Natural killer cell (primary cell): ENCODE results near the gene CLSTN2. TPM values are rescaled to one million over a fixed set of nuclear protein-coding genes. Genes with fewer than 3 reads are reported as not detected.

Experiments
- ATAC-seq, 3 donors: fragments of 150-1000 bp in 2 of 3; fragments of 200-7000 bp in 1 of 3; cut with Tn5 transposase; 1 replicate in 1 of 3; 2 replicates in 2 of 3; pipeline ENCODE4 v1.10.0; 2021; ENCODE audit warnings: mild to moderate bottlenecking in 2 of 3, moderate library complexity in 2 of 3
- DNase-seq, 2 donors: peaks; one replicate each; pipeline versions ENCODE4 v3.0.0 to v3.0.0-alpha.2; 2013 to 2021; ENCODE audit warnings: mixed read lengths in 1 of 2
- H3K27ac ChIP-seq: one replicate; pipeline ENCODE4 v1.5.1; 2013; ENCODE audit warnings: mild to moderate bottlenecking, low read length
- H3K27me3 ChIP-seq: one replicate; pipeline ENCODE4 v1.6.1; 2013; ENCODE audit warnings: low read length; ENCODE audit not compliant: control insufficient read depth, insufficient read depth
- H3K36me3 ChIP-seq: one replicate; pipeline ENCODE4 v1.6.1; 2013; ENCODE audit warnings: low read length; ENCODE audit not compliant: control insufficient read depth, insufficient read depth
- H3K4me1 ChIP-seq: one replicate; pipeline ENCODE4 v1.6.1; 2013; ENCODE audit warnings: low read length; ENCODE audit not compliant: control insufficient read depth, insufficient read depth
- H3K4me3 ChIP-seq: one replicate; pipeline ENCODE4 v1.5.1; 2013; ENCODE audit warnings: low read length
- H3K9me3 ChIP-seq: one replicate; pipeline ENCODE4 v1.6.1; 2013; ENCODE audit warnings: low read length; ENCODE audit not compliant: control insufficient read depth, insufficient read depth
- H3K27ac Mint-ChIP-seq, 2 donors: one replicate each; pipeline ENCODE4 v1.8.0; 2022; ENCODE audit warnings: mild to moderate bottlenecking in 2 of 2, mixed read lengths in 2 of 2, moderate library complexity in 1 of 2
- H3K27me3 Mint-ChIP-seq, 2 donors: one replicate each; pipeline ENCODE4 v1.8.0; 2022; ENCODE audit warnings: low read depth in 2 of 2, mixed read lengths in 2 of 2
- H3K36me3 Mint-ChIP-seq: one replicate; pipeline ENCODE4 v1.8.0; 2022; ENCODE audit warnings: mixed read lengths
- H3K4me1 Mint-ChIP-seq, 2 donors: one replicate each; pipeline ENCODE4 v1.8.0; 2022; ENCODE audit warnings: mixed read lengths in 2 of 2
- H3K4me3 Mint-ChIP-seq: one replicate; pipeline ENCODE4 v1.8.0; 2022; ENCODE audit warnings: mild to moderate bottlenecking, moderate library complexity, mixed read lengths
- H3K9me3 Mint-ChIP-seq, 2 donors: one replicate each; pipeline ENCODE4 v1.8.0; 2022; ENCODE audit warnings: mixed read lengths in 2 of 2
- CTCF ChIP-seq: fragments of 200-600 bp; IDR thresholded peaks from one replicate; pipeline ENCODE4 v1.8.0; 2022; ENCODE audit warnings: antibody characterized with exemption
- WGBS: methylation state at CpG from one replicate; pipeline ENCODE4 v1.1.7; 2013; ENCODE audit warnings: missing lambda C conversion rate; ENCODE audit not compliant: insufficient coverage; 5-methylcytosine and 5-hydroxymethylcytosine counted together
- intact Hi-C: fragments of 100-400 bp; cut with micrococcal nuclease; formaldehyde crosslinking; loops from one replicate; pipeline ENCODE4 v1.14.2; 2022
- total RNA-seq, 4 donors: library from RNA; stranded (reverse); fragments of 120-200 nt in 1 of 4; gene quantifications; one replicate each; pipeline versions ENCODE4 v1.2.3 to v1.2.4, GENCODE V29; 2013 to 2022

Gene CLSTN2
- total RNA-seq, 3 donors from 2014 or later (not counting 1 experiment from before 2014, with no cell fraction given): 0.05 TPM; not detected in 2

- peaks cover 17 to 55% of the 10 kb centered on the region in 2 donors for H3K27me3 Mint-ChIP-seq
- no peaks in the 10 kb centered on the region for H3K27me3 ChIP-seq
- 59% methylated on average over 7 of the region's 7 CpGs for WGBS
- H3K4me3 Mint-ChIP-seq: no peak overlapping the region
- intact Hi-C loops: no loop called here
- H3K4me1 ChIP-seq: no peaks in the 10 kb centered on the region
- H3K27ac ChIP-seq: no peak overlapping the region
- no peak for TF ChIP-seq CTCF
- DNase-seq (no peak), ATAC-seq (no peak)
- H3K4me1 Mint-ChIP-seq: peaks cover 3 to 4% of the 10 kb centered on the region in 2 donors
- no peak overlapping the region for H3K4me3 ChIP-seq
- no peaks in the 10 kb centered on the region for H3K9me3 Mint-ChIP-seq
- H3K27ac Mint-ChIP-seq: no peak overlapping the region
- no peaks in the 10 kb centered on the region for H3K36me3 ChIP-seq
- H3K9me3 ChIP-seq: no peaks in the 10 kb centered on the region
- H3K36me3 Mint-ChIP-seq: no peaks in the 10 kb centered on the region
These were observed 533.4 kb downstream of the CLSTN2 start for GRCh38 chr3:140468407-140468806.

- Mint-ChIP-seq H3K27ac (no peak overlapping the region), H3K36me3 (no peaks in the 10 kb centered on the region), H3K4me1 (no peaks in the 10 kb centered on the region), H3K9me3 (no peaks in the 10 kb centered on the region), H3K27me3 (peaks cover 14 to 52% of the 10 kb centered on the region in 2 donors), H3K4me3 (no peak overlapping the region)
- no peak for DNase-seq
- H3K4me3 ChIP-seq: no peak overlapping the region
- ATAC-seq: no peak
- no peaks in the 10 kb centered on the region for H3K36me3 ChIP-seq
- H3K4me1 ChIP-seq: no peaks in the 10 kb centered on the region
- WGBS: 83% methylated on average over 4 of the region's 4 CpGs
- H3K27ac ChIP-seq: no peak overlapping the region
- H3K9me3 ChIP-seq: no peaks in the 10 kb centered on the region
- intact Hi-C loops: no loop called here
- no peaks in the 10 kb centered on the region for H3K27me3 ChIP-seq
- no peak for TF ChIP-seq CTCF
These were observed 534.5 kb downstream of the CLSTN2 start for GRCh38 chr3:140469491-140469890.

- WGBS: 74% methylated on average over 4 of the region's 4 CpGs
- H3K9me3 ChIP-seq: no peaks in the 10 kb centered on the region
- DNase-seq: no peak
- H3K36me3 ChIP-seq: no peaks in the 10 kb centered on the region
- H3K27me3 Mint-ChIP-seq: peaks cover 14 to 50% of the 10 kb centered on the region in 2 donors
- no peaks in the 10 kb centered on the region for H3K27me3 ChIP-seq
- no peaks in the 10 kb centered on the region for H3K36me3 Mint-ChIP-seq
- H3K27ac Mint-ChIP-seq: no peak overlapping the region
- intact Hi-C loops: no loop called here
- H3K4me3 ChIP-seq: no peak overlapping the region
- no peak overlapping the region for H3K27ac ChIP-seq
- H3K9me3 Mint-ChIP-seq: no peaks in the 10 kb centered on the region
- no peak for TF ChIP-seq CTCF
- ATAC-seq: no peak
- H3K4me1 ChIP-seq: no peaks in the 10 kb centered on the region
- H3K4me1 Mint-ChIP-seq: no peaks in the 10 kb centered on the region
- no peak overlapping the region for H3K4me3 Mint-ChIP-seq
These were observed 535.2 kb downstream of the CLSTN2 start for GRCh38 chr3:140470211-140470610.

- intact Hi-C loops: no loop called here
- TF ChIP-seq CTCF: no peak
- Histone ChIP-seq H3K4me1 (no peaks in the 10 kb centered on the region), H3K9me3 (no peaks in the 10 kb centered on the region), H3K27ac (no peak overlapping the region), H3K4me3 (no peak overlapping the region), H3K36me3 (no peaks in the 10 kb centered on the region), H3K27me3 (no peaks in the 10 kb centered on the region)
- Mint-ChIP-seq H3K27ac (no peak overlapping the region), H3K27me3 (peaks cover 9 to 42% of the 10 kb centered on the region in 2 donors), H3K4me3 (no peak overlapping the region), H3K9me3 (no peaks in the 10 kb centered on the region), H3K36me3 (no peaks in the 10 kb centered on the region), H3K4me1 (no peaks in the 10 kb centered on the region)
- 88% methylated on average over 2 of the region's 2 CpGs for WGBS
- ATAC-seq: no peak
- no peak for DNase-seq
These were observed 536.0 kb downstream of the CLSTN2 start for GRCh38 chr3:140470962-140471361.
